Omental fat pad (tissue), 4 donors: ENCODE results near the gene ANK3. TPM values are rescaled to one million over a fixed set of nuclear protein-coding genes. Genes with fewer than 3 reads are reported as not detected.

Experiments used
- ATAC-seq: fragments of 150-250 bp; one replicate; pipeline ENCODE4 v1.9.1; 2016; ENCODE audit warnings: mild to moderate bottlenecking, moderate library complexity; ENCODE audit not compliant: low FRiP score
- DNase-seq: peaks from one replicate; pipeline ENCODE4 v3.0.0-alpha.2; 2019; ENCODE audit warnings: low spot score
- CTCF ChIP-seq, 3 donors: fragments of 450-650 bp; IDR thresholded peaks; one replicate each; pipeline ENCODE4 v1.5.1; 2016 to 2017; ENCODE audit warnings: antibody characterized with exemption in 3 of 3, mild to moderate bottlenecking in 3 of 3, moderate library complexity in 2 of 3
- total RNA-seq, 4 donors: library from RNA; depleted of rRNA; stranded (reverse); fragments of >200 nt; gene quantifications; one replicate each; pipeline ENCODE4 v1.1.0, GENCODE V29; 2016

The ANK3 gene
- total RNA-seq, 4 donors from 2014 or later: 10.5 to 22.5 (median 13.3) TPM

- DNase-seq (no peak), ATAC-seq (no peak)
- no peak for TF ChIP-seq CTCF (IDR thresholded peaks at IDR 0.05)
These were observed 14.8 kb downstream of the ANK3 start for GRCh38 chr10:60374836-60375235.

GRCh38 chr10:60372436-60372835 lies 17.2 kb downstream of the ANK3 start:
- no peak for ATAC-seq
- no peak for DNase-seq
- no peak for TF ChIP-seq CTCF (IDR thresholded peaks at IDR 0.05)

GRCh38 chr10:60369547-60369930 lies 20.1 kb downstream of the ANK3 start:
- no peak for TF ChIP-seq CTCF (IDR thresholded peaks at IDR 0.05)
- DNase-seq (no peak), ATAC-seq (no peak)

- TF ChIP-seq CTCF (IDR thresholded peaks at IDR 0.05): no peak
- ATAC-seq (no peak), DNase-seq (no peak)
These were observed 20.7 kb downstream of the ANK3 start for GRCh38 chr10:60368875-60369546.

- ATAC-seq (no peak), DNase-seq (no peak)
- TF ChIP-seq CTCF (IDR thresholded peaks at IDR 0.05): no peak
These were observed 21.8 kb downstream of the ANK3 start for GRCh38 chr10:60367901-60368300.

GRCh38 chr10:60367431-60367830 lies 22.2 kb downstream of the ANK3 start:
- TF ChIP-seq CTCF (IDR thresholded peaks at IDR 0.05): no peak
- no peak for ATAC-seq
- no peak for DNase-seq

- no peak for ATAC-seq
- TF ChIP-seq CTCF (IDR thresholded peaks at IDR 0.05): no peak
- DNase-seq: no peak
These were observed 22.7 kb downstream of the ANK3 start for GRCh38 chr10:60367024-60367423.
